Suprapubic skin (tissue), 4 donors: ENCODE results near the gene PALMD.

ENCODE experiments used
- EP300 ChIP-seq: sonication (generic); formaldehyde crosslinking; IDR thresholded peaks from one replicate; pipeline ENCODE4 v1.6.1; 2017; ENCODE audit warnings: antibody characterized with exemption
- POLR2A ChIP-seq, 2 donors: fragments of 450-650 bp; IDR thresholded peaks; one replicate each; pipeline ENCODE4 v1.6.1; 2017; ENCODE audit warnings: antibody characterized with exemption in 2 of 2, mild to moderate bottlenecking in 2 of 2, moderate library complexity in 2 of 2
- POLR2AphosphoS5 ChIP-seq, 3 donors: sonication (generic); formaldehyde crosslinking; IDR thresholded peaks; one replicate each; pipeline ENCODE4 v1.6.1; 2017; ENCODE audit warnings: antibody characterized with exemption in 3 of 3
- TF ChIP-seq, protein P1 (sequence below), 2 donors: fragments of 200-600 bp in 1 of 2; fragments of 450-650 bp in 1 of 2; sonication (generic) in 1 of 2; IDR thresholded peaks; one replicate each; pipeline ENCODE4 v1.5.1; 2016 to 2019; ENCODE audit warnings: antibody characterized with exemption in 2 of 2, mild to moderate bottlenecking in 1 of 2, moderate library complexity in 1 of 2

DNA sequence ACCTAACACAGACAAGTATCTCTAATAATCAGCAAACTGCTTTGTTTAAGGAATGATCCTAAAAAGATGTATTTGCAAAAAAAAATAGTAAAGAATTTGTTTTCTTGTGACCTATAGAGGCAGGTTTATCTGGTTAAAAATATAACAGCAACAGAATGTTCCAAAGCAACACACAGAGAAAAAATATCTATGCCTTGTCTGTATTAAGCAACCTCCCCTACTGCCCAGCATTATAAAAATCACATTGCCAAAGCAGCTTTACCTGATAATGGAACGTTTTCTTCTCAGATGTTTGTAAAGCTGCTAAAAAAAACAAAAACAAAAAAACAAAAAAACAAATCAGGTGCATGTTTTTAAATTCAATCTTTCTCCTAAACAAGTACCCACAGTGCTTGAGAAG, 24.7 kb downstream of the PALMD start:
- no peak for TF ChIP-seq POLR2A (IDR thresholded peaks at IDR 0.05)
- TF ChIP-seq, protein P1, sequence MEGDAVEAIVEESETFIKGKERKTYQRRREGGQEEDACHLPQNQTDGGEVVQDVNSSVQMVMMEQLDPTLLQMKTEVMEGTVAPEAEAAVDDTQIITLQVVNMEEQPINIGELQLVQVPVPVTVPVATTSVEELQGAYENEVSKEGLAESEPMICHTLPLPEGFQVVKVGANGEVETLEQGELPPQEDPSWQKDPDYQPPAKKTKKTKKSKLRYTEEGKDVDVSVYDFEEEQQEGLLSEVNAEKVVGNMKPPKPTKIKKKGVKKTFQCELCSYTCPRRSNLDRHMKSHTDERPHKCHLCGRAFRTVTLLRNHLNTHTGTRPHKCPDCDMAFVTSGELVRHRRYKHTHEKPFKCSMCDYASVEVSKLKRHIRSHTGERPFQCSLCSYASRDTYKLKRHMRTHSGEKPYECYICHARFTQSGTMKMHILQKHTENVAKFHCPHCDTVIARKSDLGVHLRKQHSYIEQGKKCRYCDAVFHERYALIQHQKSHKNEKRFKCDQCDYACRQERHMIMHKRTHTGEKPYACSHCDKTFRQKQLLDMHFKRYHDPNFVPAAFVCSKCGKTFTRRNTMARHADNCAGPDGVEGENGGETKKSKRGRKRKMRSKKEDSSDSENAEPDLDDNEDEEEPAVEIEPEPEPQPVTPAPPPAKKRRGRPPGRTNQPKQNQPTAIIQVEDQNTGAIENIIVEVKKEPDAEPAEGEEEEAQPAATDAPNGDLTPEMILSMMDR (IDR thresholded peaks at IDR 0.05), result no peak
- TF ChIP-seq EP300, result no peak
- TF ChIP-seq POLR2AphosphoS5 (IDR thresholded peaks at IDR 0.05), result no peak
